ENCODE data around the gene HS1BP3. TPM values are rescaled to one million over a fixed set of nuclear protein-coding genes. Genes with fewer than 3 reads are reported as not detected.

Gene HS1BP3
- total and polyA plus RNA-seq, 2 of the 13 experiments (the other 11 are each of a cell fraction or from before 2014, with no cell fraction given), result 15.2 to 22.0 TPM

DNA sequence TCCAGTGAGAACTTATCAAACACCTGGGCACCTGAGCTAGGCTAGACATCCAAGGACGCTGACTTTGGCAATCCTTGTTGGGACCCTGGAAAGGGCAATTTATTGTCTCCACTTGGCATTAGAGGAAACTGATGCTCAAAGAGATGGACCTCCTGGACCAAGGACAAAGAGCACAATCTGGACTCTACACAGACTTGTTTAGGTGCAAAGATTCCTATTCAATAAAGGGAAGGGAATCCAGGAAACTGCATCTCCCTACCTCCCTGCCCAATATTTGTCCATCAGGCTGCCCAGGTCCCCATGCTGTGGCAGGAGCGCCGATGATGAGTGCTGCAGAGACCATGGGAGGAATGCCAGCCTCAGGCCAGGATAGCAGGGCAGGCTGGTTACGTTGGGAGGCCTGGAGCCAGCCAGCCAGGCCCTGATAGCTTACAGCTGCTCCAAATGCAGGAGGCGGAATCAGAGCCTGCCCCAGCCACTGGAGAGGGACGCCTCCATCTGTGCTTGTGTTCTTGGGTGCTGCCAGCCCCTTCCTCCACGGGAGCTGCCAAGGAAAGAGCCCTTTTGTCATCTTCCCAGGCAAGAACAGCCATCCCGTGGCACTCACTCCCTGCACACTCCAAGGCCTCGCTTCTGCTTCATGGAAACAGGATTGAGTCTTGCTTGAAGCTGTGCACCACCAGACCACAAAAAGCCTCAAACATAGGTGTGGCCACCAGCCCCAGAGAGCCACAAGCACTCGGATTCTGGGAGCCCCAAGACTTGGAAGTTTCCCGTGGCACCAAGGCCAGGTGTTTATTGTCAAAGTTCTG lies 60.0 kb downstream of the HS1BP3 start (continued):
- TF ChIP-seq SAFB2 (CRISPR knock-in tag; IDR thresholded peaks at IDR 0.05; ENCODE audit: borderline replicate concordance, low read depth) (peak; percentile 50; the same call in 1 of the 2 replicates), RFXANK (CRISPR knock-in tag; IDR thresholded peaks at IDR 0.05) (no peak), ZNF264 (CRISPR knock-in tag; IDR thresholded peaks at IDR 0.05) (no peak), ZBTB20 (CRISPR knock-in tag; IDR thresholded peaks at IDR 0.05; ENCODE audit: borderline replicate concordance, low read depth) (peak; percentile 12; the same call in 1 of the 2 replicates), SRY (CRISPR knock-in tag; IDR thresholded peaks at IDR 0.05) (0 out of 2 replicates have a peak, but pooled peaks have one; percentile 40), ZFY (CRISPR knock-in tag; IDR thresholded peaks at IDR 0.05) (peak; percentile 25; the same call in 1 of the 2 replicates), KMT2B (CRISPR knock-in tag; IDR thresholded peaks at IDR 0.05) (no peak), MTA1 (CRISPR knock-in tag; IDR thresholded peaks at IDR 0.05; ENCODE audit: borderline replicate concordance) (0 out of 2 replicates have a peak, but pooled peaks have one; percentile 49), TEAD3 (CRISPR knock-in tag; optimal IDR thresholded peaks at IDR 0.05; ENCODE audit: borderline replicate concordance) (peak; percentile 9)
- TF ChIP-seq, protein P1, sequence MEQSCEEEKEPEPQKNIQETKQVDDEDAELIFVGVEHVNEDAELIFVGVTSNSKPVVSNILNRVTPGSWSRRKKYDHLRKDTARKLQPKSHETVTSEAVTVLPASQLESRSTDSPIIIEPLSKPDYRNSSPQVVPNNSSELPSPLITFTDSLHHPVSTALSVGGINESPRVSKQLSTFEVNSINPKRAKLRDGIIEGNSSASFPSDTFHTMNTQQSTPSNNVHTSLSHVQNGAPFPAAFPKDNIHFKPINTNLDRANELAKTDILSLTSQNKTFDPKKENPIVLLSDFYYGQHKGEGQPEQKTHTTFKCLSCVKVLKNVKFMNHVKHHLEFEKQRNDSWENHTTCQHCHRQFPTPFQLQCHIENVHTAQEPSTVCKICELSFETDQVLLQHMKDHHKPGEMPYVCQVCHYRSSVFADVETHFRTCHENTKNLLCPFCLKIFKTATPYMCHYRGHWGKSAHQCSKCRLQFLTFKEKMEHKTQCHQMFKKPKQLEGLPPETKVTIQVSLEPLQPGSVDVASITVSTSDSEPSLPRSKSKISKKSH (CRISPR knock-in tag; IDR thresholded peaks at IDR 0.05; ENCODE audit: borderline replicate concordance), result peak; percentile 38; the same call in 1 of the 2 replicates
- TF ChIP-seq, protein P2, sequence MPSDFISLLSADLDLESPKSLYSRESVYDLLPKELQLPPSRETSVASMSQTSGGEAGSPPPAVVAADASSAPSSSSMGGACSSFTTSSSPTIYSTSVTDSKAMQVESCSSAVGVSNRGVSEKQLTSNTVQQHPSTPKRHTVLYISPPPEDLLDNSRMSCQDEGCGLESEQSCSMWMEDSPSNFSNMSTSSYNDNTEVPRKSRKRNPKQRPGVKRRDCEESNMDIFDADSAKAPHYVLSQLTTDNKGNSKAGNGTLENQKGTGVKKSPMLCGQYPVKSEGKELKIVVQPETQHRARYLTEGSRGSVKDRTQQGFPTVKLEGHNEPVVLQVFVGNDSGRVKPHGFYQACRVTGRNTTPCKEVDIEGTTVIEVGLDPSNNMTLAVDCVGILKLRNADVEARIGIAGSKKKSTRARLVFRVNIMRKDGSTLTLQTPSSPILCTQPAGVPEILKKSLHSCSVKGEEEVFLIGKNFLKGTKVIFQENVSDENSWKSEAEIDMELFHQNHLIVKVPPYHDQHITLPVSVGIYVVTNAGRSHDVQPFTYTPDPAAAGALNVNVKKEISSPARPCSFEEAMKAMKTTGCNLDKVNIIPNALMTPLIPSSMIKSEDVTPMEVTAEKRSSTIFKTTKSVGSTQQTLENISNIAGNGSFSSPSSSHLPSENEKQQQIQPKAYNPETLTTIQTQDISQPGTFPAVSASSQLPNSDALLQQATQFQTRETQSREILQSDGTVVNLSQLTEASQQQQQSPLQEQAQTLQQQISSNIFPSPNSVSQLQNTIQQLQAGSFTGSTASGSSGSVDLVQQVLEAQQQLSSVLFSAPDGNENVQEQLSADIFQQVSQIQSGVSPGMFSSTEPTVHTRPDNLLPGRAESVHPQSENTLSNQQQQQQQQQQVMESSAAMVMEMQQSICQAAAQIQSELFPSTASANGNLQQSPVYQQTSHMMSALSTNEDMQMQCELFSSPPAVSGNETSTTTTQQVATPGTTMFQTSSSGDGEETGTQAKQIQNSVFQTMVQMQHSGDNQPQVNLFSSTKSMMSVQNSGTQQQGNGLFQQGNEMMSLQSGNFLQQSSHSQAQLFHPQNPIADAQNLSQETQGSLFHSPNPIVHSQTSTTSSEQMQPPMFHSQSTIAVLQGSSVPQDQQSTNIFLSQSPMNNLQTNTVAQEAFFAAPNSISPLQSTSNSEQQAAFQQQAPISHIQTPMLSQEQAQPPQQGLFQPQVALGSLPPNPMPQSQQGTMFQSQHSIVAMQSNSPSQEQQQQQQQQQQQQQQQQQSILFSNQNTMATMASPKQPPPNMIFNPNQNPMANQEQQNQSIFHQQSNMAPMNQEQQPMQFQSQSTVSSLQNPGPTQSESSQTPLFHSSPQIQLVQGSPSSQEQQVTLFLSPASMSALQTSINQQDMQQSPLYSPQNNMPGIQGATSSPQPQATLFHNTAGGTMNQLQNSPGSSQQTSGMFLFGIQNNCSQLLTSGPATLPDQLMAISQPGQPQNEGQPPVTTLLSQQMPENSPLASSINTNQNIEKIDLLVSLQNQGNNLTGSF (CRISPR knock-in tag; IDR thresholded peaks at IDR 0.05), result 0 out of 2 replicates have a peak, but pooled peaks have one; percentile 4
- TF ChIP-seq, protein P3, sequence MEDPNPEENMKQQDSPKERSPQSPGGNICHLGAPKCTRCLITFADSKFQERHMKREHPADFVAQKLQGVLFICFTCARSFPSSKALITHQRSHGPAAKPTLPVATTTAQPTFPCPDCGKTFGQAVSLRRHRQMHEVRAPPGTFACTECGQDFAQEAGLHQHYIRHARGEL (CRISPR knock-in tag; IDR thresholded peaks at IDR 0.05), result no peak
- TF ChIP-seq, protein P4, sequence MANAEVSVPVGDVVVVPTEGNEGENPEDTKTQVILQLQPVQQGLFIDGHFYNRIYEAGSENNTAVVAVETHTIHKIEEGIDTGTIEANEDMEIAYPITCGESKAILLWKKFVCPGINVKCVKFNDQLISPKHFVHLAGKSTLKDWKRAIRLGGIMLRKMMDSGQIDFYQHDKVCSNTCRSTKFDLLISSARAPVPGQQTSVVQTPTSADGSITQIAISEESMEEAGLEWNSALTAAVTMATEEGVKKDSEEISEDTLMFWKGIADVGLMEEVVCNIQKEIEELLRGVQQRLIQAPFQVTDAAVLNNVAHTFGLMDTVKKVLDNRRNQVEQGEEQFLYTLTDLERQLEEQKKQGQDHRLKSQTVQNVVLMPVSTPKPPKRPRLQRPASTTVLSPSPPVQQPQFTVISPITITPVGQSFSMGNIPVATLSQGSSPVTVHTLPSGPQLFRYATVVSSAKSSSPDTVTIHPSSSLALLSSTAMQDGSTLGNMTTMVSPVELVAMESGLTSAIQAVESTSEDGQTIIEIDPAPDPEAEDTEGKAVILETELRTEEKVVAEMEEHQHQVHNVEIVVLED (CRISPR knock-in tag; IDR thresholded peaks at IDR 0.05; ENCODE audit: borderline replicate concordance), result 0 out of 2 replicates have a peak, but pooled peaks have one; percentile 31
- TF ChIP-seq, protein P5, sequence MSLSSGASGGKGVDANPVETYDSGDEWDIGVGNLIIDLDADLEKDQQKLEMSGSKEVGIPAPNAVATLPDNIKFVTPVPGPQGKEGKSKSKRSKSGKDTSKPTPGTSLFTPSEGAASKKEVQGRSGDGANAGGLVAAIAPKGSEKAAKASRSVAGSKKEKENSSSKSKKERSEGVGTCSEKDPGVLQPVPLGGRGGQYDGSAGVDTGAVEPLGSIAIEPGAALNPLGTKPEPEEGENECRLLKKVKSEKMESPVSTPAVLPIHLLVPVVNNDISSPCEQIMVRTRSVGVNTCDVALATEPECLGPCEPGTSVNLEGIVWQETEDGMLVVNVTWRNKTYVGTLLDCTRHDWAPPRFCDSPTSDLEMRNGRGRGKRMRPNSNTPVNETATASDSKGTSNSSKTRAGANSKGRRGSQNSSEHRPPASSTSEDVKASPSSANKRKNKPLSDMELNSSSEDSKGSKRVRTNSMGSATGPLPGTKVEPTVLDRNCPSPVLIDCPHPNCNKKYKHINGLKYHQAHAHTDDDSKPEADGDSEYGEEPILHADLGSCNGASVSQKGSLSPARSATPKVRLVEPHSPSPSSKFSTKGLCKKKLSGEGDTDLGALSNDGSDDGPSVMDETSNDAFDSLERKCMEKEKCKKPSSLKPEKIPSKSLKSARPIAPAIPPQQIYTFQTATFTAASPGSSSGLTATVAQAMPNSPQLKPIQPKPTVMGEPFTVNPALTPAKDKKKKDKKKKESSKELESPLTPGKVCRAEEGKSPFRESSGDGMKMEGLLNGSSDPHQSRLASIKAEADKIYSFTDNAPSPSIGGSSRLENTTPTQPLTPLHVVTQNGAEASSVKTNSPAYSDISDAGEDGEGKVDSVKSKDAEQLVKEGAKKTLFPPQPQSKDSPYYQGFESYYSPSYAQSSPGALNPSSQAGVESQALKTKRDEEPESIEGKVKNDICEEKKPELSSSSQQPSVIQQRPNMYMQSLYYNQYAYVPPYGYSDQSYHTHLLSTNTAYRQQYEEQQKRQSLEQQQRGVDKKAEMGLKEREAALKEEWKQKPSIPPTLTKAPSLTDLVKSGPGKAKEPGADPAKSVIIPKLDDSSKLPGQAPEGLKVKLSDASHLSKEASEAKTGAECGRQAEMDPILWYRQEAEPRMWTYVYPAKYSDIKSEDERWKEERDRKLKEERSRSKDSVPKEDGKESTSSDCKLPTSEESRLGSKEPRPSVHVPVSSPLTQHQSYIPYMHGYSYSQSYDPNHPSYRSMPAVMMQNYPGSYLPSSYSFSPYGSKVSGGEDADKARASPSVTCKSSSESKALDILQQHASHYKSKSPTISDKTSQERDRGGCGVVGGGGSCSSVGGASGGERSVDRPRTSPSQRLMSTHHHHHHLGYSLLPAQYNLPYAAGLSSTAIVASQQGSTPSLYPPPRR (CRISPR knock-in tag; IDR thresholded peaks at IDR 0.05; ENCODE audit: borderline replicate concordance), result peak; percentile 27; the same call in 1 of the 2 replicates

All from HepG2 (cell line).